GM18505 (cell line): ENCODE results near the gene L3MBTL3.

Experiments
- ATAC-seq: cut with Tn5 transposase; IDR thresholded peaks from one replicate; pipeline ENCODE4 v1.9.1; 2021; ENCODE audit not compliant: unreplicated experiment
- POLR2A ChIP-seq: IDR thresholded peaks from 4 replicates; pipeline ENCODE4 v1.6.1; 2011; ENCODE audit warnings: borderline replicate concordance; ENCODE audit not compliant: insufficient read depth, insufficient read length; ENCODE audit errors: extremely low read depth

The L3MBTL3 gene

GRCh38 chr6:130119211-130119610 lies 100.8 kb downstream of the L3MBTL3 start:
- TF ChIP-seq POLR2A = no peak
- ATAC-seq = no peak

GRCh38 chr6:130120731-130121130 lies 102.3 kb downstream of the L3MBTL3 start:
- no peak for TF ChIP-seq POLR2A
- ATAC-seq = no peak

GRCh38 chr6:130122243-130122642 lies 103.9 kb downstream of the L3MBTL3 start:
- ATAC-seq = no peak
- TF ChIP-seq POLR2A = no peak

- no peak for TF ChIP-seq POLR2A
- no peak for ATAC-seq
These were observed 108.8 kb downstream of the L3MBTL3 start for GRCh38 chr6:130127195-130127594.

GRCh38 chr6:130128326-130128725 lies 109.9 kb downstream of the L3MBTL3 start:
- ATAC-seq = no peak
- no peak for TF ChIP-seq POLR2A

DNA sequence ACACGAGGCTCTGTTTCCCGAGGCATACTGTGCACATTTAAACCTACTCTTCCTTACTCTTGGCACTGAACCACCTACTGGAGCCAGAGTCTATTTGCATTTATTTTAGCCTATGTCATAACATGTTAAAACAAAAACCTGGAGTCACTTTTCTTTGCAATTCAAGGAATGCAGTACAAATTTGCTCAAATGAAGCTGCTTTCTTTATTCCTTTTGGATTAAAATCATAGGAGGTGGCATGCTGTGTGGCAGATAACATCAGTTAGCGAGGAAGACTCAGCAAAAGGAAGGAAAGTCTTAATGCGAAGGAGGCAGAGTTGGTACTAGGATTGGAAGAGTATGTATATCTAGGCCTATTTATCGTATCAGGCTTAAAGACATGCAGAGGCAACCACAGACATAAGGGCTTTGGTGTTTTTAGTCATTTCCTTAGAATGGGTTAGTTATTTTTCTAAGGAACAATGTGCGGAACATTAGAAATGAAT lies 111.4 kb downstream of the L3MBTL3 start:
- no peak for TF ChIP-seq POLR2A
- no peak for ATAC-seq

- TF ChIP-seq POLR2A = no peak
- peak; percentile 74 for ATAC-seq
These were observed 113.9 kb downstream of the L3MBTL3 start for GRCh38 chr6:130132286-130132701.

- TF ChIP-seq POLR2A = no peak
- no peak for ATAC-seq
These were observed 116.2 kb downstream of the L3MBTL3 start for GRCh38 chr6:130134582-130134981.

DNA sequence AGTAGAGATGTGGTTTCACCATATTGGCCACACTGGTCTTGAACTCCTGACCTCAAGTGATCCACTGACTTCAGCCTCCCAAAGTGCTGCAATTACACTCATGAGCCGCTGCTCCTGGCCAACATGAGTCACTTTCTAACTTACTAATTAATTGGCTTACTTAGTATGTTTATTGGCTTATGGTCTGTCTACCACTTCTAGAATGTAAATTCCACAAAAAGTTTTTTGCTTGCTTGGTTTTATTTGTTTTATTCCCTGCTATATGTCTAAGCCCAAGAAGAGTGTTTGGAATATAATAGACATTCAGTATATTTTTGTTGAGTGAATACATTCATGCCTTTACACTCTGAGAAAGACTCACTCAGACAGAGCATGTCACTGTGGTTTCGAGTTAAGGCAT lies 118.4 kb downstream of the L3MBTL3 start:
- ATAC-seq = no peak
- no peak for TF ChIP-seq POLR2A

GRCh38 chr6:130138116-130138908 lies 119.9 kb downstream of the L3MBTL3 start:
- ATAC-seq = peak; percentile 69
- no peak for TF ChIP-seq POLR2A

GRCh38 chr6:130138909-130139242 lies 120.5 kb downstream of the L3MBTL3 start:
- no peak for TF ChIP-seq POLR2A
- ATAC-seq = peak; percentile 30

DNA sequence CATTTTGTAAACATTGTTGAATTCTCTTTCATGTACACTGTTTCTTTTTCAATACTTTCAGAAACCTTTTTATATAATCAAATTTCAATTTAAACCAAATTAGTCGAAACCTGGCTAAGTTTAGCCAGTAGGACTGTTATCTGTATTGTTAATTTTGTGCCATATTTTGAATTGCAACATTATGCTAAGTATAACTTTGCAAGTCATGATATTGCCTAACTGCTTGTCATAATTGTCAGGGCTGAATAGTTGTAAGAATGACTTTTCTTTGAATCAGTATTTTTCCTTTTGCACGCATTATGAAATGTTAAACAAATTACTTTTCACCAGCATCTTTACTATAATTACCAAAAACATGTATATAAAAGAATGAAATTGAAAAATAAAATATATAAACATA lies 121.7 kb downstream of the L3MBTL3 start:
- no peak for TF ChIP-seq POLR2A

GRCh38 chr6:130143709-130144108 lies 125.3 kb downstream of the L3MBTL3 start:
- ATAC-seq = no peak
- TF ChIP-seq POLR2A = no peak

More for the DNA sequence above, 121.7 kb downstream of the L3MBTL3 start:
- ATAC-seq = no peak

- no peak for TF ChIP-seq POLR2A
These were observed 128.7 kb downstream of the L3MBTL3 start for GRCh38 chr6:130147111-130147510.

More at GRCh38 chr6:130147111-130147510, 128.7 kb downstream of the L3MBTL3 start:
- no peak for ATAC-seq
